ENCODE results near the gene SPATS2L. TPM values are rescaled to one million over a fixed set of nuclear protein-coding genes. Genes with fewer than 3 reads are reported as not detected.

SPATS2L gene
- total and polyA plus RNA-seq, 5 donors from 2014 or later: 9.9 to 20.9 (median 19.2) TPM

DNA sequence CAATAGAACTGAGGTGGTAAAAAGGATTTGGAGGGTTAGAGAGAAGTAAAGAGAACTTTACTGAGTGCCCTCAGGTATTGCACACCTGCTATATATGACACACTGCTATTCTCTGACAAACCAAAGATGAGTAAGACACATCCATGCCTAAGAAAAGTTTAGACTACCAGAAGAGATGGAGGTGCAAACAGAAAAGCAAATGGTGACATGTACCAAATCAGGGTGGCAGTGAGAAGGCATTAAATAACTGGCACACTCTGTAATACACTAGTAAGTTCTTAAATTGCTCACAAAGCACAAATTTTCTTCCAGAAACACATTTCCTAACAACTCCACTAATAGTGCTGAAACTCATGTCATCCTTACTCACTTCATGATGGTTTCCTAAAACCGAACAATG is 114.8 kb downstream of the SPATS2L start:
- H3K9me3 Mint-ChIP-seq: no peaks in the 10 kb centered on the region
- peaks cover under 1% of the 10 kb centered on the region for H3K4me1 ChIP-seq (ENCODE audit: control insufficient read depth, insufficient read depth, low read length, poor library complexity, severe bottlenecking)
- no peak overlapping the region for H3K4me3 ChIP-seq (ENCODE audit: low read depth, low read length)
- H3K4me1 Mint-ChIP-seq: peaks cover 3 to 14% (median 6%) of the 10 kb centered on the region in 4 donors
- no peaks in the 10 kb centered on the region for H3K27me3 Mint-ChIP-seq
- DNase-seq: no peak
- no peak for ATAC-seq (ENCODE audit: low read depth in 2 of 2)
- peaks cover 3% of the 10 kb centered on the region for H3K36me3 ChIP-seq (ENCODE audit: control insufficient read depth, insufficient read depth, low read length)
- H3K36me3 Mint-ChIP-seq: peaks cover 7% of the 10 kb centered on the region
- H3K9me3 ChIP-seq (ENCODE audit: control insufficient read depth in 2 of 2, low read length in 2 of 2): no peaks in the 10 kb centered on the region
- H3K27me3 ChIP-seq (ENCODE audit: control insufficient read depth, insufficient read depth, low read length): no peaks in the 10 kb centered on the region
- H3K27ac ChIP-seq (ENCODE audit: insufficient read depth, low read length, poor library complexity, severe bottlenecking): no peak overlapping the region
- peak overlapping the region in 1 of 3 donors; percentile 8 for H3K27ac Mint-ChIP-seq
- H3K4me3 Mint-ChIP-seq: no peak overlapping the region

GRCh38 chr2:200422071-200422470 is 115.6 kb downstream of the SPATS2L start:
- Mint-ChIP-seq H3K36me3 (peaks cover 7% of the 10 kb centered on the region), H3K27ac (no peak overlapping the region), H3K4me1 (peaks cover 10 to 21% (median 12%) of the 10 kb centered on the region in 4 donors), H3K4me3 (no peak overlapping the region), H3K9me3 (no peaks in the 10 kb centered on the region), H3K27me3 (no peaks in the 10 kb centered on the region)
- Histone ChIP-seq H3K4me1 (ENCODE audit: control insufficient read depth, insufficient read depth, low read length, poor library complexity, severe bottlenecking) (peaks cover 9% of the 10 kb centered on the region), H3K4me3 (ENCODE audit: low read depth, low read length) (no peak overlapping the region), H3K27ac (ENCODE audit: insufficient read depth, low read length, poor library complexity, severe bottlenecking) (no peak overlapping the region), H3K36me3 (ENCODE audit: control insufficient read depth, insufficient read depth, low read length) (peaks cover 3% of the 10 kb centered on the region), H3K9me3 (ENCODE audit: control insufficient read depth in 2 of 2, low read length in 2 of 2) (no peaks in the 10 kb centered on the region), H3K27me3 (ENCODE audit: control insufficient read depth, insufficient read depth, low read length) (no peaks in the 10 kb centered on the region)
- DNase-seq (no peak), ATAC-seq (ENCODE audit: low read depth in 2 of 2) (no peak)

DNA sequence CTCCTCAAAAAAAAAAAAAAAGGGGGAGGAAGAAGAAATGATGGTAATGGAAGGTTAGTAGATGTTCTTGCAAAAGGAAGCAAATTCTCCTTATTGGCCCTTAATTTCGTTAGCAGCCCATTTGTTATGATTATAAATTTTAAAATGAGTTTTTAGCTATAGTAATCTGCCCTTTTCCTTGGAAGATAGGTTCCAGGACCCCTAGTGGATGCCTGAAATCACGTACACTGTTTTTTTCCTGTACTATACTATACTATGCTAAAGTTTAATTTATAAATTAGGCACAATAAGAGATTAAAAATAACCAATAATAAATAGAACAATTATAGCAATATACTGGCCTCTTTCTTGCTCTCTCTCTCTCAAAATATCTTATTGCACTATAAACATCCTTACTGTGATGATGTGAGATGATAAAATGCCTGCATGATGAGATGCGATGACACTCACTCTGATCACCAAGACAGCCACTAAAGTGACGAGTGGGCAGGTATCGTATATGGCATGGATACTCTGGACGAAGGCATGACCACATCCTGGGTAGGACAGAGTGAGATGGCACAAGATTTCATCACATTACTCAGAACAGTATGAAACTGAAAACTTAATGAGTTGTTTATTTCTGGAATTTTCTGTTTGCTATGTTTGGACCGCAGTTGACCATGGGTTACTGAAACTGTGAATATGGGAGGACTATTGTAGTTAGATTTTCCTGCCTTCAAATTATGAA is 116.2 kb downstream of the SPATS2L start:
- ATAC-seq (ENCODE audit: low read depth in 2 of 2): no peak
- H3K9me3 Mint-ChIP-seq: no peaks in the 10 kb centered on the region
- no peak overlapping the region for H3K27ac ChIP-seq (ENCODE audit: insufficient read depth, low read length, poor library complexity, severe bottlenecking)
- no peaks in the 10 kb centered on the region for H3K27me3 Mint-ChIP-seq
- no peak overlapping the region for H3K4me3 ChIP-seq (ENCODE audit: low read depth, low read length)
- H3K9me3 ChIP-seq (ENCODE audit: control insufficient read depth in 2 of 2, low read length in 2 of 2): no peaks in the 10 kb centered on the region
- peaks cover 3% of the 10 kb centered on the region for H3K36me3 ChIP-seq (ENCODE audit: control insufficient read depth, insufficient read depth, low read length)
- no peak overlapping the region for H3K4me3 Mint-ChIP-seq
- H3K4me1 ChIP-seq (ENCODE audit: control insufficient read depth, insufficient read depth, low read length, poor library complexity, severe bottlenecking): peaks cover 9% of the 10 kb centered on the region
- H3K27me3 ChIP-seq (ENCODE audit: control insufficient read depth, insufficient read depth, low read length): no peaks in the 10 kb centered on the region
- peak overlapping the region in 2 of 3 donors; percentile 21 to 67 for H3K27ac Mint-ChIP-seq
- H3K36me3 Mint-ChIP-seq: peaks cover 7% of the 10 kb centered on the region
- peaks cover 11 to 22% (median 13%) of the 10 kb centered on the region in 4 donors for H3K4me1 Mint-ChIP-seq
- DNase-seq: no peak

- peaks cover 11 to 22% (median 13%) of the 10 kb centered on the region in 4 donors for H3K4me1 Mint-ChIP-seq
- no peaks in the 10 kb centered on the region for H3K9me3 Mint-ChIP-seq
- H3K27ac ChIP-seq (ENCODE audit: insufficient read depth, low read length, poor library complexity, severe bottlenecking): no peak overlapping the region
- peaks cover 9% of the 10 kb centered on the region for H3K4me1 ChIP-seq (ENCODE audit: control insufficient read depth, insufficient read depth, low read length, poor library complexity, severe bottlenecking)
- no peaks in the 10 kb centered on the region for H3K27me3 Mint-ChIP-seq
- no peaks in the 10 kb centered on the region for H3K27me3 ChIP-seq (ENCODE audit: control insufficient read depth, insufficient read depth, low read length)
- H3K27ac Mint-ChIP-seq: peak overlapping the region in 1 of 3 donors; percentile 71
- no peak for ATAC-seq (ENCODE audit: low read depth in 2 of 2)
- H3K4me3 ChIP-seq (ENCODE audit: low read depth, low read length): no peak overlapping the region
- no peak for DNase-seq
- no peak overlapping the region for H3K4me3 Mint-ChIP-seq
- peaks cover 7% of the 10 kb centered on the region for H3K36me3 Mint-ChIP-seq
- H3K36me3 ChIP-seq (ENCODE audit: control insufficient read depth, insufficient read depth, low read length): peaks cover 3% of the 10 kb centered on the region
- H3K9me3 ChIP-seq (ENCODE audit: control insufficient read depth in 2 of 2, low read length in 2 of 2): no peaks in the 10 kb centered on the region
These were observed 117.0 kb downstream of the SPATS2L start for GRCh38 chr2:200423541-200423940.

GRCh38 chr2:200425026-200425821 is 118.7 kb downstream of the SPATS2L start:
- DNase-seq (no peak), ATAC-seq (ENCODE audit: low read depth in 2 of 2) (no peak)
- Mint-ChIP-seq H3K27ac (peak overlapping the region in 1 of 3 donors; percentile 14), H3K36me3 (no peaks in the 10 kb centered on the region), H3K4me1 (peaks cover 11 to 22% (median 13%) of the 10 kb centered on the region in 4 donors), H3K9me3 (no peaks in the 10 kb centered on the region), H3K27me3 (no peaks in the 10 kb centered on the region), H3K4me3 (no peak overlapping the region)
- Histone ChIP-seq H3K36me3 (ENCODE audit: control insufficient read depth, insufficient read depth, low read length) (peaks cover 3% of the 10 kb centered on the region), H3K27me3 (ENCODE audit: control insufficient read depth, insufficient read depth, low read length) (no peaks in the 10 kb centered on the region), H3K9me3 (ENCODE audit: control insufficient read depth in 2 of 2, low read length in 2 of 2) (no peaks in the 10 kb centered on the region), H3K27ac (ENCODE audit: insufficient read depth, low read length, poor library complexity, severe bottlenecking) (no peak overlapping the region), H3K4me3 (ENCODE audit: low read depth, low read length) (no peak overlapping the region), H3K4me1 (ENCODE audit: control insufficient read depth, insufficient read depth, low read length, poor library complexity, severe bottlenecking) (peaks cover 9% of the 10 kb centered on the region)

DNA sequence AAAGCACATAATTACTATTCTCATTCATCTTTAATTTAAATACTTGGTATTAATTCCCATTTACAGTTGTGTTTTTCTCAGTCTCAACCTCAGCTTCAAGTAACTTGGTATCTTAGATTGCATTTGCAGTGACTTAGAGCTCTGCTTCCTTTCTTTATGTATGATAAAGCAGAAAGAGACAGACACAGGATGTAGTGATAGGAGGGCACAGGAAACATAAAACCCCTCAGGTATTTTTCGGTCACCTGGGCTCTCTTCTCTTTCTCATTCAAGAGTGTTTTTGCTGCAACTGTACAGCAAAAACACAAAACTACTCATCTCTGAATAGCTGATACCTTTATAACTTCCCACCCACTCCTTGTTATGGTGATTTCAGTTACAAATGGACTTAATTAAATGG is 120.3 kb downstream of the SPATS2L start:
- H3K4me1 Mint-ChIP-seq: peaks cover 7 to 22% (median 13%) of the 10 kb centered on the region in 4 donors
- no peaks in the 10 kb centered on the region for H3K36me3 Mint-ChIP-seq
- Histone ChIP-seq H3K9me3 (ENCODE audit: control insufficient read depth in 2 of 2, low read length in 2 of 2) (no peaks in the 10 kb centered on the region), H3K4me1 (ENCODE audit: control insufficient read depth, insufficient read depth, low read length, poor library complexity, severe bottlenecking) (peaks cover 9% of the 10 kb centered on the region), H3K36me3 (ENCODE audit: control insufficient read depth, insufficient read depth, low read length) (no peaks in the 10 kb centered on the region), H3K27me3 (ENCODE audit: control insufficient read depth, insufficient read depth, low read length) (no peaks in the 10 kb centered on the region), H3K4me3 (ENCODE audit: low read depth, low read length) (peak overlapping the region; percentile 10), H3K27ac (ENCODE audit: insufficient read depth, low read length, poor library complexity, severe bottlenecking) (peak overlapping the region; percentile 39)
- peak overlapping the region in 2 of 4 donors; percentile 7 to 17 for H3K4me3 Mint-ChIP-seq
- DNase-seq: peak in 2 of 3 donors; percentile 23 to 71
- H3K27ac Mint-ChIP-seq: peak overlapping the region; percentile 47 to 72 (median 69)
- no peaks in the 10 kb centered on the region for H3K9me3 Mint-ChIP-seq
- H3K27me3 Mint-ChIP-seq: no peaks in the 10 kb centered on the region
- peak; percentile 74 to 78 for ATAC-seq (ENCODE audit: low read depth in 2 of 2)

DNA sequence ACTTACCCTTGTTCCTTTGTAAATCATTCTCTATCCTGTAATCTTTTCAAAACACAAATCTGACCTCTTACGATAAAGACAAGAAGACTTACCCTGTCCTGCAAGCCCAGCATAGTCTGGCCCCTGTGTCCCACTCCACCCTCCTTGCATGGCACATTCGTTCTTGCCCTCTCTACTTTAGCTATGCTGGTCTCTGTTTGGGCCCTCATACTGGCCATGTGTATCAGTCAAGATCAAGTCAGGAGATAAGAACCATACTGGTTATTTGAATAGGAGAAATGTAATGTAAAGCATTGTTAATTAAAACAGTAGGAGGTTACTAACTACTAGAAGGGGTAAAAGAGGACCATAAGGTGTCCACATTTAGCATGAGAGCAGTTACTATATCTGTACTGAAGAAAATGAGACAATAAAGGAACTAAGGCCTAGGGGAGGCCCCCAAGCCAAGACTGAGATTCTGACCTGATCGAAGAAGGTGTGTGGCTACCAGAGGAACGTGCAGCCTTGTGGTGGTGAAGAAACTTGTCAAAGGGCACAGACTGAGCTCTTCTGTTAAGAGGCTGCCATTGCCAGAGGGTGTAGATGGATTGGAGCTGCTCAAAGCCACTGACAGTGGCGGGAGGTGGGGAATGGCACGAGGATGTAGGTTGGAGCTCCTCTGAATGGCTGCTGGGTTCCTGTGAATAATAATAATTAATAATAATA is 122.6 kb downstream of the SPATS2L start:
- H3K4me1 ChIP-seq (ENCODE audit: control insufficient read depth, insufficient read depth, low read length, poor library complexity, severe bottlenecking): peaks cover 9% of the 10 kb centered on the region
- Mint-ChIP-seq H3K27me3 (no peaks in the 10 kb centered on the region), H3K9me3 (no peaks in the 10 kb centered on the region), H3K36me3 (no peaks in the 10 kb centered on the region), H3K27ac (no peak overlapping the region), H3K4me3 (no peak overlapping the region), H3K4me1 (peaks cover 5 to 16% (median 11%) of the 10 kb centered on the region in 4 donors)
- no peak for DNase-seq
- ATAC-seq (ENCODE audit: low read depth in 2 of 2): no peak
- H3K27ac ChIP-seq (ENCODE audit: insufficient read depth, low read length, poor library complexity, severe bottlenecking): no peak overlapping the region
- H3K4me3 ChIP-seq (ENCODE audit: low read depth, low read length): no peak overlapping the region
- H3K27me3 ChIP-seq (ENCODE audit: control insufficient read depth, insufficient read depth, low read length): no peaks in the 10 kb centered on the region
- H3K36me3 ChIP-seq (ENCODE audit: control insufficient read depth, insufficient read depth, low read length): no peaks in the 10 kb centered on the region
- H3K9me3 ChIP-seq (ENCODE audit: control insufficient read depth in 2 of 2, low read length in 2 of 2): no peaks in the 10 kb centered on the region
